Natural killer cell (primary cell): Measurements from ENCODE around the gene GOLGA2. TPM values are rescaled to one million over a fixed set of nuclear protein-coding genes. Genes with fewer than 3 reads are reported as not detected.

ENCODE experiments used
- ATAC-seq, 3 donors: fragments of 150-1000 bp in 2 of 3; fragments of 200-7000 bp in 1 of 3; cut with Tn5 transposase; 1 replicate in 1 of 3; 2 replicates in 2 of 3; pipeline ENCODE4 v1.10.0; 2021; ENCODE audit warnings: mild to moderate bottlenecking in 2 of 3, moderate library complexity in 2 of 3
- DNase-seq, 2 donors: peaks; one replicate each; pipeline versions ENCODE4 v3.0.0 to v3.0.0-alpha.2; 2013 to 2021; ENCODE audit warnings: mixed read lengths in 1 of 2
- H3K27ac ChIP-seq: one replicate; pipeline ENCODE4 v1.5.1; 2013; ENCODE audit warnings: mild to moderate bottlenecking, low read length
- H3K27me3 ChIP-seq: one replicate; pipeline ENCODE4 v1.6.1; 2013; ENCODE audit warnings: low read length; ENCODE audit not compliant: control insufficient read depth, insufficient read depth
- H3K36me3 ChIP-seq: one replicate; pipeline ENCODE4 v1.6.1; 2013; ENCODE audit warnings: low read length; ENCODE audit not compliant: control insufficient read depth, insufficient read depth
- H3K4me1 ChIP-seq: one replicate; pipeline ENCODE4 v1.6.1; 2013; ENCODE audit warnings: low read length; ENCODE audit not compliant: control insufficient read depth, insufficient read depth
- H3K4me3 ChIP-seq: one replicate; pipeline ENCODE4 v1.5.1; 2013; ENCODE audit warnings: low read length
- H3K9me3 ChIP-seq: one replicate; pipeline ENCODE4 v1.6.1; 2013; ENCODE audit warnings: low read length; ENCODE audit not compliant: control insufficient read depth, insufficient read depth
- H3K27ac Mint-ChIP-seq, 2 donors: one replicate each; pipeline ENCODE4 v1.8.0; 2022; ENCODE audit warnings: mild to moderate bottlenecking in 2 of 2, mixed read lengths in 2 of 2, moderate library complexity in 1 of 2
- H3K27me3 Mint-ChIP-seq, 2 donors: one replicate each; pipeline ENCODE4 v1.8.0; 2022; ENCODE audit warnings: low read depth in 2 of 2, mixed read lengths in 2 of 2
- H3K36me3 Mint-ChIP-seq: one replicate; pipeline ENCODE4 v1.8.0; 2022; ENCODE audit warnings: mixed read lengths
- H3K4me1 Mint-ChIP-seq, 2 donors: one replicate each; pipeline ENCODE4 v1.8.0; 2022; ENCODE audit warnings: mixed read lengths in 2 of 2
- H3K4me3 Mint-ChIP-seq: one replicate; pipeline ENCODE4 v1.8.0; 2022; ENCODE audit warnings: mild to moderate bottlenecking, moderate library complexity, mixed read lengths
- H3K9me3 Mint-ChIP-seq, 2 donors: one replicate each; pipeline ENCODE4 v1.8.0; 2022; ENCODE audit warnings: mixed read lengths in 2 of 2
- CTCF ChIP-seq: fragments of 200-600 bp; IDR thresholded peaks from one replicate; pipeline ENCODE4 v1.8.0; 2022; ENCODE audit warnings: antibody characterized with exemption
- WGBS: methylation state at CpG from one replicate; pipeline ENCODE4 v1.1.7; 2013; ENCODE audit warnings: missing lambda C conversion rate; ENCODE audit not compliant: insufficient coverage; 5-methylcytosine and 5-hydroxymethylcytosine counted together
- intact Hi-C: fragments of 100-400 bp; cut with micrococcal nuclease; formaldehyde crosslinking; loops from one replicate; pipeline ENCODE4 v1.14.2; 2022
- total RNA-seq, 4 donors: library from RNA; stranded (reverse); fragments of 120-200 nt in 1 of 4; gene quantifications; one replicate each; pipeline versions ENCODE4 v1.2.3 to v1.2.4, GENCODE V29; 2013 to 2022

The GOLGA2 gene
- total RNA-seq, 3 donors from 2014 or later (not counting 1 experiment from before 2014, with no cell fraction given): 78.0 to 101 (median 90.9) TPM

- DNase-seq (no peak), ATAC-seq (no peak)
- H3K9me3 ChIP-seq: no peaks in the 10 kb centered on the region
- TF ChIP-seq CTCF: no peak
- WGBS: 90% methylated on average over 23 of the region's 23 CpGs
- peaks cover 9% of the 10 kb centered on the region for H3K36me3 Mint-ChIP-seq
- H3K4me1 Mint-ChIP-seq: no peaks in the 10 kb centered on the region
- H3K27me3 ChIP-seq: no peaks in the 10 kb centered on the region
- no peaks in the 10 kb centered on the region for H3K9me3 Mint-ChIP-seq
- H3K4me1 ChIP-seq: no peaks in the 10 kb centered on the region
- H3K27ac Mint-ChIP-seq: no peak overlapping the region
- no peak overlapping the region for H3K27ac ChIP-seq
- no peak overlapping the region for H3K4me3 Mint-ChIP-seq
- H3K4me3 ChIP-seq: no peak overlapping the region
- H3K27me3 Mint-ChIP-seq: peaks cover 0 to 4% of the 10 kb centered on the region in 2 donors
- H3K36me3 ChIP-seq: peaks cover 51% of the 10 kb centered on the region
- intact Hi-C loops: no loop called here
These were observed 18.6 kb downstream of the GOLGA2 start for GRCh38 chr9:128257086-128257825.

GRCh38 chr9:128254855-128255759 is 20.7 kb downstream of the GOLGA2 start:
- intact Hi-C loops: loop anchor here (1.0 kb wide), 1 partner anchor 86 kb away; no protein-coding TSS in a partner anchor
- DNase-seq: peak; percentile 52 to 75
- Histone ChIP-seq H3K27me3 (no peaks in the 10 kb centered on the region), H3K4me3 (no peak overlapping the region), H3K36me3 (peaks cover 32% of the 10 kb centered on the region), H3K9me3 (no peaks in the 10 kb centered on the region), H3K4me1 (peaks cover 16% of the 10 kb centered on the region), H3K27ac (no peak overlapping the region)
- no peaks in the 10 kb centered on the region for H3K9me3 Mint-ChIP-seq
- peaks cover 6 to 14% of the 10 kb centered on the region in 2 donors for H3K4me1 Mint-ChIP-seq
- WGBS: 78% methylated on average over 18 of the region's 18 CpGs
- TF ChIP-seq CTCF: peak; percentile 73
- H3K4me3 Mint-ChIP-seq: no peak overlapping the region
- H3K36me3 Mint-ChIP-seq: no peaks in the 10 kb centered on the region
- peaks cover 0 to 7% of the 10 kb centered on the region in 2 donors for H3K27me3 Mint-ChIP-seq
- peak in 1 of 3 donors; percentile 17 for ATAC-seq
- H3K27ac Mint-ChIP-seq: no peak overlapping the region

- WGBS: 95% methylated on average over 18 of the region's 20 CpGs
- Mint-ChIP-seq H3K9me3 (no peaks in the 10 kb centered on the region), H3K4me1 (peaks cover 11 to 21% of the 10 kb centered on the region in 2 donors), H3K27me3 (peaks cover 0 to 7% of the 10 kb centered on the region in 2 donors), H3K36me3 (no peaks in the 10 kb centered on the region), H3K27ac (no peak overlapping the region), H3K4me3 (no peak overlapping the region)
- Histone ChIP-seq H3K4me1 (peaks cover 20% of the 10 kb centered on the region), H3K9me3 (no peaks in the 10 kb centered on the region), H3K27me3 (no peaks in the 10 kb centered on the region), H3K4me3 (no peak overlapping the region), H3K36me3 (peaks cover 25% of the 10 kb centered on the region), H3K27ac (no peak overlapping the region)
- intact Hi-C loops: no loop called here
- no peak for ATAC-seq
- TF ChIP-seq CTCF: no peak
- DNase-seq: no peak
These were observed 21.4 kb downstream of the GOLGA2 start for GRCh38 chr9:128254362-128254761.
